Measurements from ENCODE around the gene SYTL4. TPM values are rescaled to one million over a fixed set of nuclear protein-coding genes. Genes with fewer than 3 reads are reported as not detected.

Gene SYTL4
- total RNA-seq, 1 donor from 2014 or later, result 5.9 TPM

GRCh38 chrX:100704581-100705203 is 27.2 kb downstream of the SYTL4 start:
- no peak for TF ChIP-seq CTCF (IDR thresholded peaks at IDR 0.05)
- Mint-ChIP-seq H3K9me3 (ENCODE audit: low read depth) (no peaks in the 10 kb centered on the region), H3K4me3 (ENCODE audit: unreplicated experiment) (no peak overlapping the region), H3K36me3 (ENCODE audit: low read depth) (no peaks in the 10 kb centered on the region), H3K4me1 (ENCODE audit: low read depth) (peaks cover 3% of the 10 kb centered on the region), H3K27me3 (ENCODE audit: low read depth) (no peaks in the 10 kb centered on the region), H3K27ac (ENCODE audit: unreplicated experiment) (no peak overlapping the region)
- DNase-seq (ENCODE audit: low spot score), result no peak

GRCh38 chrX:100700809-100701208 is 31.1 kb downstream of the SYTL4 start:
- Mint-ChIP-seq H3K4me1 (ENCODE audit: low read depth) (peaks cover 12% of the 10 kb centered on the region), H3K4me3 (ENCODE audit: unreplicated experiment) (no peak overlapping the region), H3K36me3 (ENCODE audit: low read depth) (no peaks in the 10 kb centered on the region), H3K27me3 (ENCODE audit: low read depth) (no peaks in the 10 kb centered on the region), H3K9me3 (ENCODE audit: low read depth) (no peaks in the 10 kb centered on the region), H3K27ac (ENCODE audit: unreplicated experiment) (no peak overlapping the region)
- no peak for TF ChIP-seq CTCF (IDR thresholded peaks at IDR 0.05)
- DNase-seq (ENCODE audit: low spot score), result no peak

DNA sequence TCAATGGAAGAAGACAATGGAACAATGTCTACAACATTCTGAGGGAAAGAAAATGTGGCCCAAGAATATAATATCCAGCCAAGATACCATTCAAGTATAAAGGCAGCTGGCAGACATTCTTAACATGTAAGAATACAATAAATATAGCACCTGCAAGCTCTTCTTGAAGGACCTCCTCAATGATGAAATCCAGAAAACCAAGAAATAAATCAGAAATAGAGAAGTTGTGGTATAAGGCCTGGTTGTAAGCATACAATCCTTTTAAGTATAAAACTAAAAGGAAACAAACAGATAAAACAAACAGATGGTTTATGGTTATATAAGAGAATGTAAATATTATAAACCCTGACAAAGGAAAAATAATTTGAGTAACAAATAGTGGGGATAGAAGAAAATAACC is 33.4 kb downstream of the SYTL4 start:
- no peak for DNase-seq (ENCODE audit: low spot score)
- Mint-ChIP-seq H3K4me1 (ENCODE audit: low read depth) (peaks cover 12% of the 10 kb centered on the region), H3K9me3 (ENCODE audit: low read depth) (no peaks in the 10 kb centered on the region), H3K27ac (ENCODE audit: unreplicated experiment) (no peak overlapping the region), H3K36me3 (ENCODE audit: low read depth) (no peaks in the 10 kb centered on the region), H3K4me3 (ENCODE audit: unreplicated experiment) (no peak overlapping the region), H3K27me3 (ENCODE audit: low read depth) (no peaks in the 10 kb centered on the region)
- no peak for TF ChIP-seq CTCF (IDR thresholded peaks at IDR 0.05)

- H3K27ac Mint-ChIP-seq (ENCODE audit: unreplicated experiment), result no peak overlapping the region
- TF ChIP-seq CTCF (IDR thresholded peaks at IDR 0.05), result no peak
- H3K36me3 Mint-ChIP-seq (ENCODE audit: low read depth), result no peaks in the 10 kb centered on the region
- no peak overlapping the region for H3K4me3 Mint-ChIP-seq (ENCODE audit: unreplicated experiment)
- DNase-seq (ENCODE audit: low spot score), result no peak
- no peaks in the 10 kb centered on the region for H3K9me3 Mint-ChIP-seq (ENCODE audit: low read depth)
- H3K27me3 Mint-ChIP-seq (ENCODE audit: low read depth), result no peaks in the 10 kb centered on the region
- peaks cover 12% of the 10 kb centered on the region for H3K4me1 Mint-ChIP-seq (ENCODE audit: low read depth)
Measured at GRCh38 chrX:100696699-100697351, 35.1 kb downstream of the SYTL4 start.

DNA sequence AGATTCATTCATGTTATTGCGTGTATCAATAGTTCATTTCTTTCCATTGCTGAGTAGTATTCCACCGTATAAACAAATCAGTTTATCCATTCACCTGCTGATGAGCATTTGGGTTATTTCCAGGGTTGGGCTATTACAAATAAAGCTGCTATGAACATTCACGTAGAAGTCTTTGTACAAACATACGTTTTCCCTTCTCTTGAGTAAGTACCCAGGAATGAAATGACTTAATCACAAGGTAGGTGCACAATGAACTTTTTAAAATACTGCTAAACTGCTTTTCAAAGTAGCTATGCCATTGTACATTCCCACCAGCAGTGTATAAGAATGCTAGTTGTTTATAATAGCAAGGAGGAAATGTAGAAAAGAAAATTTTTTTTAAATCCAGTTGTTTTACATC is 35.9 kb downstream of the SYTL4 start:
- no peak for DNase-seq (ENCODE audit: low spot score)
- H3K27me3 Mint-ChIP-seq (ENCODE audit: low read depth), result no peaks in the 10 kb centered on the region
- TF ChIP-seq CTCF (IDR thresholded peaks at IDR 0.05), result no peak

More for the DNA sequence above, 35.9 kb downstream of the SYTL4 start:
- no peak overlapping the region for H3K4me3 Mint-ChIP-seq (ENCODE audit: unreplicated experiment)
- H3K36me3 Mint-ChIP-seq (ENCODE audit: low read depth), result no peaks in the 10 kb centered on the region
- H3K9me3 Mint-ChIP-seq (ENCODE audit: low read depth), result no peaks in the 10 kb centered on the region
- H3K27ac Mint-ChIP-seq (ENCODE audit: unreplicated experiment), result no peak overlapping the region
- H3K4me1 Mint-ChIP-seq (ENCODE audit: low read depth), result peaks cover 12% of the 10 kb centered on the region
